HG02588 (cell line): ENCODE results near the gene BBOX1.
"Not testable (repeated sequence)": the region's sequence is repeated elsewhere in the genome, so short reads cannot be mapped to it uniquely, and the experiment has no call there.

Experiments used
- ATAC-seq: cut with Tn5 transposase; IDR thresholded peaks from one replicate; pipeline ENCODE4 v1.9.1; 2021; ENCODE audit warnings: mild to moderate bottlenecking, moderate library complexity; ENCODE audit not compliant: unreplicated experiment

BBOX1 gene

GRCh38 chr11:27174672-27175210 is 134.1 kb downstream of the BBOX1 start:
- ATAC-seq, result no peak

DNA sequence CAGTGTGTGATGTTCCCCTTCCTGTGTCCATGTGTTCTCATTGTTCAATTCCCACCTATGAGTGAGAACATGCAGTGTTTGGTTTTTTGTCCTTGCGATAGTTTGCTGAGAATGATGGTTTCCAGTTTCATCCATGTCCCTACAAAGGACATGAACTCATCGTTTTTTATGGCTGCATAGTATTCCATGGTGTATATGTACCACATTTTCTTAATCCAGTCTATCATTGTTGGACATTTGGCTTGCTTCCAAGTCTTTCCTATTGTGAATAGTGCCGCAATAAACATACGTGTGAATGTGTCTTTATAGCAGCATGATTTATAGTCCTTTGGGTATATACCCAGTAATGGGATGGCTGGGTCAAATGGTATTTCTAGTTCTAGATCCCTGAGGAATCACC is 134.9 kb downstream of the BBOX1 start:
- not testable (repeated sequence) for ATAC-seq
